Gastroesophageal sphincter (tissue), 3 donors: ENCODE measurements around the gene SPATA25.

Source experiments
- CTCF ChIP-seq, 4 experiments: fragments of 200-600 bp in 2 of 4; fragments of 450-650 bp in 2 of 4; sonication (generic) in 1 of 4; IDR thresholded peaks; one replicate each; pipeline ENCODE4 v1.5.1; 2017 to 2019; ENCODE audit warnings: antibody characterized with exemption in 4 of 4, mild to moderate bottlenecking in 2 of 4, moderate library complexity in 2 of 4
- POLR2A ChIP-seq, 2 donors: fragments of 450-650 bp; IDR thresholded peaks; one replicate each; pipeline ENCODE4 v1.6.1; 2017; ENCODE audit warnings: antibody characterized with exemption in 2 of 2, mild to moderate bottlenecking in 2 of 2, moderate library complexity in 1 of 2
- POLR2AphosphoS5 ChIP-seq: sonication (generic); formaldehyde crosslinking; IDR thresholded peaks from one replicate; pipeline ENCODE4 v1.6.1; 2017; ENCODE audit warnings: antibody characterized with exemption

GRCh38 chr20:45860560-45861220 is 26.7 kb downstream of the SPATA25 start:
- TF ChIP-seq POLR2AphosphoS5 (no peak), CTCF (IDR thresholded peaks at IDR 0.05) (no peak), POLR2A (IDR thresholded peaks at IDR 0.05) (no peak)
